Naive thymus-derived CD8-positive, alpha-beta T cell (primary cell): ENCODE results near the gene RAD51B. TPM values are rescaled to one million over a fixed set of nuclear protein-coding genes. Genes with fewer than 3 reads are reported as not detected.

Experiments used
- ATAC-seq, 2 donors: fragments of 150-1000 bp; cut with Tn5 transposase in 1 of 2; sonication (Bioruptor Pico), chemical (Tn5 transposase) in 1 of 2; 1 replicate in 1 of 2; 2 replicates in 1 of 2; pipeline ENCODE4 v1.10.0; 2021; ENCODE audit warnings: mild to moderate bottlenecking in 2 of 2, moderate library complexity in 2 of 2
- POLR2A ChIA-PET: fragments of 350-600 bp; sonication (Branson Sonifier 250); formaldehyde crosslinking; loops from one replicate; lab custom pipeline; 2021; ENCODE audit warnings: antibody characterized with exemption; lab: Charles Lee
- DNase-seq, 10 donors: peaks; one replicate each; pipeline versions ENCODE4 v3.0.0 to v3.0.0-alpha.2; 2020 to 2022
- H3K27ac Mint-ChIP-seq, 10 donors: one replicate each; pipeline ENCODE4 v1.8.0; 2020 to 2022; ENCODE audit warnings: mild to moderate bottlenecking in 10 of 10, mixed read lengths in 10 of 10, moderate library complexity in 4 of 10, inconsistent platforms in 1 of 10
- H3K27me3 Mint-ChIP-seq, 5 donors: one replicate each; pipeline ENCODE4 v1.8.0; 2021 to 2022; ENCODE audit warnings: mixed read lengths in 5 of 5
- H3K36me3 Mint-ChIP-seq, 3 donors: one replicate each; pipeline ENCODE4 v1.8.0; 2020 to 2022; ENCODE audit warnings: mixed read lengths in 3 of 3, mild to moderate bottlenecking in 2 of 3, inconsistent platforms in 1 of 3
- H3K4me1 Mint-ChIP-seq, 4 donors: one replicate each; pipeline ENCODE4 v1.8.0; 2021 to 2022; ENCODE audit warnings: mixed read lengths in 4 of 4
- H3K4me3 Mint-ChIP-seq, 10 donors: one replicate each; pipeline ENCODE4 v1.8.0; 2020 to 2022; ENCODE audit warnings: mild to moderate bottlenecking in 10 of 10, mixed read lengths in 10 of 10, moderate library complexity in 6 of 10, inconsistent platforms in 1 of 10
- H3K9me3 Mint-ChIP-seq, 9 donors: one replicate each; pipeline ENCODE4 v1.8.0; 2020 to 2022; ENCODE audit warnings: mixed read lengths in 9 of 9, mild to moderate bottlenecking in 3 of 9, inconsistent platforms in 1 of 9, moderate library complexity in 1 of 9
- polyA plus RNA-seq, 3 donors: library from polyadenylated mRNA; unstranded; fragments of 300-500 nt; fragmentation: Illumina TruSeq; gene quantifications; one replicate each; pipeline ENCODE4 v1.2.3, GENCODE V29; 2021
- total RNA-seq, 8 experiments: library from RNA in 2 of 8; stranded (reverse) in 2 of 8; gene quantifications; one replicate each; pipeline ENCODE4 v1.2.3 and lab custom pipeline; 2021 to 2026

Gene RAD51B
- total and polyA plus RNA-seq, 5 experiments from 2014 or later, result 15.1 to 30.0 (median 26.4) TPM

DNA sequence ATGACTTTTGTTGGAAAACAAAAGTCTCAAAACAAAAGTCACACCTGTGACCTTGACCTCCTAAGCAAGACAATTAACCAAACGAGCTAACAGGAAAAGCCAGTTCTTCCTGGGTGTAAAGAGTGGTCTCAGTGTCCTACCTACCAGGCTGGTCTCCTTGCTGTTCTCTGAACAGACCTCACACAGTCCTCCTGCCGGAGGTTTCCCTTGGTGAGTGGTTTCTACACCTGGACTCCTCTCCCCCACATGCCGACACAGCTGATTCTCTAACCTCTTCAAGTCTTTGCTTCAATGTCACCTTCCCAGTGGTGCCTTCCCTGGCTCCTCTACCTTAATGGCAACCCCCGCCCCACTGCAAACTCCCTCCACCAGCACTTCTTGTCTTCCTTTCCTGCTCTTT lies 734.7 kb downstream of the RAD51B start:
- no peak for DNase-seq
- POLR2A ChIA-PET, result interaction anchor here (0.9 to 1.0 kb wide), 2 partner anchors 16 to 48 kb away, joined by 3 to 4 read pairs; no protein-coding TSS in a partner anchor
- Mint-ChIP-seq H3K27ac (peak overlapping the region in 2 of 10 donors; percentile 9 to 44), H3K36me3 (peaks cover 0 to 5% (median 0%) of the 10 kb centered on the region in 3 donors), H3K27me3 (no peaks in the 10 kb centered on the region), H3K4me1 (peaks cover 9 to 48% (median 36%) of the 10 kb centered on the region in 4 donors), H3K9me3 (peaks cover 0 to 3% (median 0%) of the 10 kb centered on the region in 9 donors), H3K4me3 (no peak overlapping the region)
- no peak for ATAC-seq

DNA sequence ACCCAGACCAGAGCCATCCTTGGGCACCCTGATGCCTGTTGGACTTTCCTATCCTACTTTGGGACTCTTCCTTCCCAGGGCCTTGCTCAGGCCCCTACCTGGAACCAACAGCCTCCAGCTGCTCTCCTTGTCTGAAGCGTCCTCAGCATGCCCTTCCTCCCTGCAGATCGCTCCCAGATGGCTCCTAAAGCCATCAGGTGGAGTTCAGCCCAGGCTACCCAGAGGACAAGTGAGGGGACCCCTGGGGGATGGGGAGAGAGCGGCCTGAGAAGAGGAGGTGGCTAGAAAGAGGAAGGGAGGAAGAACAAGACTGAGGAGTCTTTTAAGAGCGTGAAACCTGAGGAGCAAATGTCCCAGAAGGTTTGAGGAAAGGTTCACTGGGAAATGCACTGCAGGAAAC lies 736.7 kb downstream of the RAD51B start:
- DNase-seq, result no peak
- POLR2A ChIA-PET, result no interaction called here
- H3K27ac Mint-ChIP-seq, result peak overlapping the region in 2 of 10 donors; percentile 38 to 61
- peaks cover 8 to 49% (median 30%) of the 10 kb centered on the region in 4 donors for H3K4me1 Mint-ChIP-seq
- H3K9me3 Mint-ChIP-seq, result peaks cover 0 to 3% (median 0%) of the 10 kb centered on the region in 9 donors
- ATAC-seq, result no peak
- H3K36me3 Mint-ChIP-seq, result peaks cover 0 to 5% (median 0%) of the 10 kb centered on the region in 3 donors
- no peak overlapping the region for H3K4me3 Mint-ChIP-seq
- H3K27me3 Mint-ChIP-seq, result no peaks in the 10 kb centered on the region

DNA sequence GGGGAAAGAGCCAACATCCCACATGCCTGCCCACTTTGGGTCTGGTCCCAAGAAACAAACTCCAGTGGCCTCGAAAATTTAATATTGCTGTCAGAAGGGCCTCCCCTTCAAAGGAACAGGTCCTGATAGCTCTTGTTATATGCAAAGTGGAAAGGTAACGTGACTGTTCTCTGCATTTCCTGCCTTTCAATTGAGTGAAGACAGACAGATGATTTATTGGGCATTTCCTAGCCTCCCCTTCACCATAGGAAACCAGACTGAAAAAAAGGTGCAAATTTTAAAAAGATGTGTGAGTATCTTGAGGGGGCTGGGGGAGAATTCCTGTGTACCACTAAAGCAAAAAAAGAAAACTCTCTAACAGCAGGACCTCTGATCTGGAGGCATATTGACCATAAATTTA lies 738.1 kb downstream of the RAD51B start:
- Mint-ChIP-seq H3K27me3 (no peaks in the 10 kb centered on the region), H3K4me1 (peaks cover 12 to 56% (median 36%) of the 10 kb centered on the region in 4 donors), H3K4me3 (no peak overlapping the region), H3K27ac (no peak overlapping the region), H3K36me3 (peaks cover 0 to 5% (median 0%) of the 10 kb centered on the region in 3 donors), H3K9me3 (peaks cover 0 to 3% (median 0%) of the 10 kb centered on the region in 9 donors)
- POLR2A ChIA-PET, result no interaction called here
- DNase-seq, result no peak
- ATAC-seq, result no peak

DNA sequence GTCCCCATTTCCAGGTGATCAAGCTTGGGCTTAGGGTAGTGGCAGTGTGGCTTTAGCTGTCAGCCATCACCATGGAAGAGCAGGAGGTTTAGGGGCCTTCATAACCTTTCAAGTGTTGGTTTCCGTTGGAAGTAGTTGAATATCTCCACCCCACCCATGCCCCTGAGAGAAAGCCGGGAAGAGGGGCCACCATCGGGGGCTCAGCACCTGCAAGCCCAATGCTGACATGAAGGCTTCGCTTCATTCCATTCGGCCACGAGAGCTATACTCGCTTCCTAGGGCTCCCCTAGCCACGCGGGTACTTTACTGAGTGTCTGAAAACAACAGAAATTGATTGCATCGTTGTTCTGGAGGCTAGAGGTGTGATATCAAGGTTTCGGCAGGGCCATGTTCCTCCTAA lies 738.5 kb downstream of the RAD51B start:
- H3K9me3 Mint-ChIP-seq, result peaks cover 0 to 3% (median 0%) of the 10 kb centered on the region in 9 donors
- ATAC-seq (no peak), DNase-seq (no peak)
- no peak overlapping the region for H3K27ac Mint-ChIP-seq
- H3K4me3 Mint-ChIP-seq, result no peak overlapping the region
- POLR2A ChIA-PET, result no interaction called here
- H3K27me3 Mint-ChIP-seq, result no peaks in the 10 kb centered on the region
- peaks cover 11 to 56% (median 37%) of the 10 kb centered on the region in 4 donors for H3K4me1 Mint-ChIP-seq
- peaks cover 0 to 5% (median 0%) of the 10 kb centered on the region in 3 donors for H3K36me3 Mint-ChIP-seq

DNA sequence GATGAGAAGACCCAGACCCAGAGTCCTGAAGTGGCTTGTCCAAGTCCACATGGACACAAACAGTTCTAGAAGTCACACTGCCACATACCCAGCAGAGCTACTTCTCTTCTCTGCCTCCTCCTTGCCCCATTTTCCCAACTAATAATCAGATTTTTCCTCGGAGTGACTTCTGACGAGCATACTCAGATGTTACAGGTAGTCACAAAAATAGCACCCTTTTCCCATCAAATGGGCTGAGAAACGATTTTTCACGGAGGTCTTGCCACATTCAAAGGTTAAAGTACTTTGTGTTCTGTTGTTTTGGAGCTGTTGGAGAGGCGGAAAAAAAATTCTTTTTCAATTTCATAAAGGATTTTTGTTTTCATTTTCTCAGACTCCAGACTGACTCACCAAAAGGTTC lies 740.4 kb downstream of the RAD51B start:
- Mint-ChIP-seq H3K36me3 (peaks cover 0 to 5% (median 0%) of the 10 kb centered on the region in 3 donors), H3K27ac (peak overlapping the region in 1 of 10 donors; percentile 38), H3K9me3 (peaks cover 0 to 3% (median 0%) of the 10 kb centered on the region in 9 donors), H3K4me3 (no peak overlapping the region), H3K4me1 (peaks cover 19 to 59% (median 48%) of the 10 kb centered on the region in 4 donors), H3K27me3 (no peaks in the 10 kb centered on the region)
- POLR2A ChIA-PET, result no interaction called here
- DNase-seq, result no peak
- no peak for ATAC-seq

DNA sequence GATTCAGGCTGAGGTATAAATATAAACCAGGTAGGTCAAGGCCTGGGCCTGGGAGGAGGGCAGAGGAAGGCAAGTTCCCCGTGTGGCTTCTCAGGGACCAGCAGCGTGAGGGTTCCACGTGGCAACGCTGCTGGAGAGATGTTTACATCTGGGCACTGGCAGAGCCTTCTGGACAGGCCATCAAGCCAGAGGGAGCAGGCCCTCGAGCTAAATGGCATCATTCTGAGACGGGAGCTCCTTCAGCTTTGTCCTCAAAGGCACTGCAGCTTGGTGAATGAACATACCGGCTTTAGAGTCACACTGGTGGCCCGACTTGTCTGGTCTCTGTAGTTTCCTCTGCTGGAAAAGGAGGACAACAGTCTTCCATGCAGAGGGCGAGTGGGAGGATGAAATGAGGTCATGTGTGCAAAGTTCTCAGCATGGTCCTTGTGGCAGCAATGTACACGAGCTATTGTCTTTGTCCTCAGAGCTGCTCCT lies 742.0 kb downstream of the RAD51B start:
- Mint-ChIP-seq H3K4me3 (peak overlapping the region in 1 of 10 donors; percentile 59), H3K27me3 (no peaks in the 10 kb centered on the region), H3K27ac (no peak overlapping the region), H3K36me3 (peaks cover 0 to 4% (median 0%) of the 10 kb centered on the region in 3 donors), H3K9me3 (peaks cover 0 to 3% (median 0%) of the 10 kb centered on the region in 9 donors), H3K4me1 (peaks cover 24 to 69% (median 59%) of the 10 kb centered on the region in 4 donors)
- no peak for DNase-seq
- POLR2A ChIA-PET, result no interaction called here
- no peak for ATAC-seq

DNA sequence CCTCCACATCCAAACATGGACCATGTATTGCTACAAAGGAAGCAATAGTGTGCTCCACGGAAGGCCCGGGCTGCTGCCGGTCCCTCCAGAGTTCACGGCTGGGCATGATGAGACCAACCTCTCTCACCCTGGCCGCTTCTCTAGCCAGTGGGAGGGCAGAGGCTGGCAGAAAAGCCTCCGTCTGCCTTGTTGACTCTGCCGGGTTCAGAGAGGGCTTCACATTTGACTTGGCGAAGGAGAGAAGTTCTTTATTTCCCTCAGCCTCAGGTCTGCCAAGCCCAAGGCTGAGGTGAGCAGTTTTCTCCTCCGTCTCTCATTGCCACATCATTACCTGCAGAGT lies 743.3 kb downstream of the RAD51B start:
- DNase-seq (no peak), ATAC-seq (no peak)
- peak overlapping the region in 5 of 10 donors; percentile 66 to 82 (median 79) for H3K27ac Mint-ChIP-seq
- H3K36me3 Mint-ChIP-seq, result peaks cover 0 to under 1% (median 0%) of the 10 kb centered on the region in 3 donors
- H3K9me3 Mint-ChIP-seq, result no peaks in the 10 kb centered on the region
- peaks cover 23 to 60% (median 50%) of the 10 kb centered on the region in 4 donors for H3K4me1 Mint-ChIP-seq
- no peaks in the 10 kb centered on the region for H3K27me3 Mint-ChIP-seq
- POLR2A ChIA-PET, result interaction anchor here (1.6 kb wide), 1 partner anchor 10 kb away, joined by 4 read pairs; no protein-coding TSS in a partner anchor
- H3K4me3 Mint-ChIP-seq, result peak overlapping the region in 6 of 10 donors; percentile 27 to 72 (median 60)

DNA sequence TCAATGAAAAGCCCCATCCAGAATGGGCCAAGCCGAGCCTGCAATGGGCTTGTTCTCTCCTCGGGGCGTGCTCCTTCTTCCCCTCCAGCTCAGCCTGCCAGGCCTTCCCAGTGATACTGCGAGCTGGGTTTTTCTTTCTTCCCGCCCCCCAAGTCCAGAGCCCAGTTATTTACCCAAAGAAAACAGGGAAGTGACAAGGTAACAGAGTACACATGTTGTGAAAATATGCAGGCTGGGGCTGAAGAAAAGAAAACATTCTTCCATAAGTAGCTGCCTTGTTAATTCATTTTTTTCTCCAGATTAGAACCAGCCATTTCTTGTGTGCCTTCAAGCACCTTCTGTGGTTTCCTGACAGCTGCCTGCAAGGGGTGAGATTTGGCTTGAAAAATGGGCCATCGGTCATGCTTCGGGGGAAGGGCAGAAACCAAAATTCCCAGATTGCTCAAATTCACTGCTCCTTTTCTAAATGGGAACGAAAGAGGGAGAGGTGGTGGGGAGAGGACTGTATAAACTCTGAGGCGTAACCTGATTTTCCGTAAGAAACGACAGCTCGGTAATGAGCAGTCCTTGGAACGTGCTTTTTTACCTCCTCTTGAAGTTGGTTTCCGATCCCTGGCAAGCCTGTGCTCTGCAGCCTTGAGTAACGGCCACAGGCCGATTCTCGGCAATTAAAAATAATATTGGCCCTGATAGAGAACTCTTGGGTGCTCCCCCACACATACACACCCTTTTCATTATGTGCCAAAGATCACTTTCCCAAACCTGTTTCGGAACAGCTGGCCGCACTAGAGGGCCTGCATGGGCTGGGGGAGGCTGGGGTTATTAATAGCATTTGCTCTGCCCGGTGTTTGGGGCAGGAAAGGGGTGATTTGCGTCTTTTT lies 743.9 kb downstream of the RAD51B start:
- DNase-seq, result peak in 3 of 10 donors; percentile 7 to 27 (median 15)
- Mint-ChIP-seq H3K9me3 (peaks cover 0 to 2% (median 0%) of the 10 kb centered on the region in 9 donors), H3K4me3 (peak overlapping the region in 9 of 10 donors; percentile 27 to 81 (median 57)), H3K27ac (peak overlapping the region; percentile 2 to 82 (median 64)), H3K27me3 (no peaks in the 10 kb centered on the region), H3K36me3 (peaks cover 0 to 2% (median 0%) of the 10 kb centered on the region in 3 donors), H3K4me1 (peaks cover 23 to 60% (median 49%) of the 10 kb centered on the region in 4 donors)
- no peak for ATAC-seq
- POLR2A ChIA-PET, result interaction anchor here (1.0 to 1.6 kb wide), 2 partner anchors 11 to 56 kb away, joined by 3 to 4 read pairs; no protein-coding TSS in a partner anchor

DNA sequence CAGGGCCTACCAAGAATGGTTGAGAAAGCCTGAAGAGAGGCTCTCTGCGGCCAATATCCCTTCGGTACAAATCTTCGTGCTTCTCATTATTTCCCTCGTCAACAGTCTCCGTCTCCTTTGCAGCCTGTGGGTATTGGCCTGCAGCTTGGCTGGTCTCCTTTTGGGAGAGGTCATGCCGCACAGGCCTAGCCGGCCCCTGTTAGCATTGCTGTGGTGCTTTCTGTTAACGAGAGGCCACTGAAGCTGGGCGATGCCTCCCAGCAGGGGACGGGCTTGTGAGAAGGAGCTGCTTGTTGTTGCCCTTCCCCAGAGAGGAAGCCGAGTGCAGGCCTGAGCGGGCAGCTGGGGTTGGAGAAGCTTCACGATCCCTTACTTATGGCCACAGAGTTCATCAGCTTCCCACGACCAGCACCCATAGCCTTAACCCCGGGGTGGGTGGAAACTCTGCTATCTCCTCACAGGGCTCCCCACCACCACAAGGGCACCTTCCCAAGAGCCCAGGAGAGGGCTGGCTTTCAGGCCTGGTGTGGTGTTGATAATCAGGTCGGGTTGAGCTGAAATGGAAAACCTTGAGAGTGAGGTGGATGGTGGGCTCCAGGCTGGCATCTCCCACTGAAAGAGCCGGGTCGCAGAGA lies 744.7 kb downstream of the RAD51B start:
- peak overlapping the region in 5 of 10 donors; percentile 6 to 78 (median 19) for H3K27ac Mint-ChIP-seq
- H3K9me3 Mint-ChIP-seq, result peaks cover 0 to 2% (median 0%) of the 10 kb centered on the region in 9 donors
- POLR2A ChIA-PET, result interaction anchor here (1.0 to 1.6 kb wide), 3 partner anchors 11 to 57 kb away, joined by 3 to 7 read pairs (median 4); no protein-coding TSS in a partner anchor
- H3K4me1 Mint-ChIP-seq, result peaks cover 23 to 60% (median 50%) of the 10 kb centered on the region in 4 donors
- ATAC-seq (no peak), DNase-seq (no peak)
- H3K4me3 Mint-ChIP-seq, result peak overlapping the region in 4 of 10 donors; percentile 5 to 57 (median 10)
- H3K27me3 Mint-ChIP-seq, result no peaks in the 10 kb centered on the region
- H3K36me3 Mint-ChIP-seq, result peaks cover 0 to 2% (median 0%) of the 10 kb centered on the region in 3 donors

DNA sequence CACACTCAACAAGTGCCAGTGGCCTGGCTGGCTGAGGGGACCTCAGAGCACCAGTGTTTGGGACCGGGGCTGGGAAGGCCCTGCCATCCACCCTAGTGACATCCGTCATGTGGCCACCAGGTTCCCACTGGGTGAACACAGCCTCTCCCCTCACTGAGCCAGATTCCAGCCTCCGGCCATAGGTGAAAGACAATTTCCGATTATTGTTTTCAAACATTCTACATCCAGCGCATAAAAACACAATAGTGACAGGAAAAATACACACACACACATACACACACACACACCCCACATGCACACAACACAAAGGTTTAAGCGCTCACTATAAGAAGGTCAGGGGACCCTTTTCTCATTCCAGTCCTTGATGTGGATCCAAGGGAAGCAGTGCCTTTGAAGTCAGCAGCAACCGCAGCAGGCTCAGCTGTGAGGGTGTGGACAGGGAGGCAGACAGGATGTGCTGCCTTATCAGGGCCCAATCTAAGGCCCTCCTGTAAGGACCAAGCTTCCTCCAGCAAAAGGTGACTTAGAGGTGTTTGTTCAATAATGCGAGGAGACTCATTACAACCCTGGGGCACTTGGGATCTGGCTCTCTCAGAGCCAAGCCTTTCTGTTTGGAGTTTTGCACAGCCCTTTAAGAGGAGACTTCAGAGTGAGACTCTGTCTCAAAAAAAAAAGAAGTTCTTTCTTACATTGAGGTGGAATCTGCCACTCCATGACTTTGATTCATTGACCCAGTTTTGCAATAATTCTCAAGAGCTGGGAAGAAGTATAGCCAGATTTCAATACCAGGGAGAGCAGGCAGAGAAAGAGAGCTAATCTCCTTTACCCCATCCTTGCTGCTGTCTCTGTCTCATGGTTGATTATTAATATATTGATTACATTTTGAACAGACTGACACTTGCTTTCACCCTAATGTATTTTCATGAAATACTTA lies 745.5 kb downstream of the RAD51B start:
- Mint-ChIP-seq H3K36me3 (peaks cover 0 to 2% (median 0%) of the 10 kb centered on the region in 3 donors), H3K4me3 (peak overlapping the region in 7 of 10 donors; percentile 3 to 49 (median 26)), H3K27me3 (no peaks in the 10 kb centered on the region), H3K27ac (peak overlapping the region; percentile 5 to 78 (median 25)), H3K9me3 (peaks cover 0 to 2% (median 0%) of the 10 kb centered on the region in 9 donors), H3K4me1 (peaks cover 23 to 60% (median 50%) of the 10 kb centered on the region in 4 donors)
- peak; percentile 51 to 57 for ATAC-seq
- POLR2A ChIA-PET, result interaction anchor here (1.0 to 1.5 kb wide), 3 partner anchors 16 to 201 kb away, joined by 3 to 7 read pairs (median 3); no protein-coding TSS in a partner anchor
- DNase-seq, result peak in 5 of 10 donors; percentile 9 to 25 (median 11)

DNA sequence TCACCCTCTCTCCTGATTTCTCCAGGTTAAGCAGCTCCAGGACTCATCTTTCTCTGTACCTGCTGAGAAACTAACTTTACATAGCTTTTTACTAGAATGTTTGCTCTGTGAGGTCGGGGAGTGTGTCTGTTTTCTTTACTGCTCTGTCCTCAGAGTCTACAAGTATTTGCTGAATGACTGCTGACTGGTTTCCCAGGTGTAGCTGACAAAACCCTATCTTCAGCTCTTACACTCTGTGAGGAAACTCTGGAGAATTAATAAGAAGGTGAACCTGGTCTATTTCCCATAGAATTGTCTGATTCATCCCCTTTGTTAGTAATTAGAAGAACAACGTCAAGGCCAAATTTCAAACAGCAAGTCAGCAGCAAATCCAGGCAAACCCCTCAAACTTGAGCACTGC lies 746.5 kb downstream of the RAD51B start:
- Mint-ChIP-seq H3K4me3 (peak overlapping the region in 1 of 10 donors; percentile 19), H3K9me3 (peaks cover 0 to 2% (median 0%) of the 10 kb centered on the region in 9 donors), H3K4me1 (peaks cover 23 to 54% (median 51%) of the 10 kb centered on the region in 4 donors), H3K27me3 (no peaks in the 10 kb centered on the region), H3K27ac (peak overlapping the region in 2 of 10 donors; percentile 31 to 61), H3K36me3 (peaks cover 0 to 2% (median 0%) of the 10 kb centered on the region in 3 donors)
- no peak for ATAC-seq
- no peak for DNase-seq
- POLR2A ChIA-PET, result interaction anchor here (1.0 to 1.1 kb wide), 2 partner anchors 17 to 202 kb away, joined by 3 read pairs; no protein-coding TSS in a partner anchor
